ENCODE data around the gene C11orf68. TPM values are rescaled to one million over a fixed set of nuclear protein-coding genes. Genes with fewer than 3 reads are reported as not detected.

Gene C11orf68
- total RNA-seq, 4 donors from 2014 or later = 18.5 to 20.5 (median 19.4) TPM

GRCh38 chr11:65947133-65947532, 28.3 kb upstream of the C11orf68 start:
- TF ChIP-seq CTCF (IDR thresholded peaks at IDR 0.05; ENCODE audit: low read depth) = no peak

- TF ChIP-seq CTCF (IDR thresholded peaks at IDR 0.05; ENCODE audit: low read depth) = no peak
Measured at GRCh38 chr11:65946655-65947054, 27.8 kb upstream of the C11orf68 start.

- TF ChIP-seq CTCF (IDR thresholded peaks at IDR 0.05; ENCODE audit: low read depth) = no peak
Measured at GRCh38 chr11:65945941-65946558, 27.2 kb upstream of the C11orf68 start.

- no peak for TF ChIP-seq CTCF (IDR thresholded peaks at IDR 0.05; ENCODE audit: low read depth)
Measured at GRCh38 chr11:65945430-65945911, 26.6 kb upstream of the C11orf68 start, which contains the start of gene TSGA10IP. Gene TSGA10IP, plus strand, starts transcription at chr11:65945480. Its CDS starts 196 bp downstream, at chr11:65945676.

- TF ChIP-seq CTCF (IDR thresholded peaks at IDR 0.05; ENCODE audit: low read depth) = no peak
Measured at GRCh38 chr11:65944767-65945166, 25.9 kb upstream of the C11orf68 start.

- TF ChIP-seq CTCF (IDR thresholded peaks at IDR 0.05; ENCODE audit: low read depth) = no peak
Measured at GRCh38 chr11:65944191-65944590, 25.3 kb upstream of the C11orf68 start.

- TF ChIP-seq CTCF (IDR thresholded peaks at IDR 0.05; ENCODE audit: low read depth) = no peak
Measured at GRCh38 chr11:65942531-65942930, 23.7 kb upstream of the C11orf68 start.

Measured in subcutaneous adipose tissue (tissue), 4 donors.